ENCODE data around the gene HILPDA.
"Not testable (repeated sequence)": the region's sequence is repeated elsewhere in the genome, so short reads cannot be mapped to it uniquely, and the experiment has no call there.

GRCh38 chr7:128476402-128477335, 21.0 kb downstream of the HILPDA start, which contains the start of gene METTL2B:
- peak; percentile 9 to 57 (median 26) for TF ChIP-seq CTCF (optimal IDR thresholded peaks at IDR 0.05 in 1 of 3, IDR thresholded peaks at IDR 0.05 in 1 of 3, conservative IDR thresholded peaks at IDR 0.05 in 1 of 3; ENCODE audit: extremely low read depth in 1 of 3, insufficient read depth in 2 of 3, low read length in 3 of 3)
- not testable (repeated sequence) for TF ChIP-seq EZH2 (IDR thresholded peaks at IDR 0.05; ENCODE audit: low read length)

Data from keratinocyte (primary cell).